GM21825 (cell line): ENCODE data around the gene CNTNAP2.

Source experiments
- ATAC-seq: cut with Tn5 transposase; IDR thresholded peaks from one replicate; pipeline ENCODE4 v1.9.1; 2021; ENCODE audit warnings: mild to moderate bottlenecking, moderate library complexity; ENCODE audit not compliant: unreplicated experiment

Gene CNTNAP2

GRCh38 chr7:147861058-147861716, 1744.6 kb downstream of the CNTNAP2 start:
- ATAC-seq = no peak

GRCh38 chr7:147861945-147862344, 1745.3 kb downstream of the CNTNAP2 start:
- no peak for ATAC-seq

GRCh38 chr7:147869456-147869855, 1752.9 kb downstream of the CNTNAP2 start:
- no peak for ATAC-seq

GRCh38 chr7:147878912-147879661, 1762.5 kb downstream of the CNTNAP2 start:
- no peak for ATAC-seq

GRCh38 chr7:147885869-147886268, 1769.3 kb downstream of the CNTNAP2 start:
- ATAC-seq = no peak

GRCh38 chr7:147894271-147894670, 1777.7 kb downstream of the CNTNAP2 start:
- no peak for ATAC-seq

GRCh38 chr7:147896121-147896520, 1779.5 kb downstream of the CNTNAP2 start:
- no peak for ATAC-seq

GRCh38 chr7:147903536-147904218, 1787.1 kb downstream of the CNTNAP2 start:
- ATAC-seq = no peak

- no peak for ATAC-seq
These were observed 1787.6 kb downstream of the CNTNAP2 start for GRCh38 chr7:147904219-147904576.

GRCh38 chr7:147909431-147910148, 1793.0 kb downstream of the CNTNAP2 start:
- no peak for ATAC-seq

- no peak for ATAC-seq
These were observed 1794.6 kb downstream of the CNTNAP2 start for GRCh38 chr7:147911201-147911601.

- ATAC-seq = no peak
These were observed 1795.7 kb downstream of the CNTNAP2 start for GRCh38 chr7:147912291-147912690.

- ATAC-seq = no peak
These were observed 1796.5 kb downstream of the CNTNAP2 start for GRCh38 chr7:147912946-147913638.

GRCh38 chr7:147915781-147916180, 1799.2 kb downstream of the CNTNAP2 start:
- ATAC-seq = no peak

GRCh38 chr7:147916573-147916972, 1800.0 kb downstream of the CNTNAP2 start:
- no peak for ATAC-seq

- ATAC-seq = no peak
These were observed 1807.2 kb downstream of the CNTNAP2 start for GRCh38 chr7:147923841-147924240.

- no peak for ATAC-seq
These were observed 1820.8 kb downstream of the CNTNAP2 start for GRCh38 chr7:147937428-147937827.

GRCh38 chr7:147941381-147941780, 1824.8 kb downstream of the CNTNAP2 start:
- ATAC-seq = no peak

GRCh38 chr7:147944321-147944720, 1827.7 kb downstream of the CNTNAP2 start:
- no peak for ATAC-seq

- no peak for ATAC-seq
These were observed 1836.3 kb downstream of the CNTNAP2 start for GRCh38 chr7:147952918-147953317.
